ENCODE measurements around the gene MYH7B. TPM values are rescaled to one million over a fixed set of nuclear protein-coding genes. Genes with fewer than 3 reads are reported as not detected.

Gene MYH7B
- total RNA-seq, 1 donor from 2014 or later, result 1.3 TPM

- H3K27me3 Mint-ChIP-seq (ENCODE audit: low read depth), result no peaks in the 10 kb centered on the region
- peaks cover 21% of the 10 kb centered on the region for H3K4me1 Mint-ChIP-seq
- DNase-seq (ENCODE audit: low spot score in 2 of 2, unreplicated experiment in 2 of 2), result no peak
- no peak overlapping the region for H3K27ac Mint-ChIP-seq
- H3K36me3 Mint-ChIP-seq, result peaks cover 28% of the 10 kb centered on the region
- H3K9me3 Mint-ChIP-seq, result no peaks in the 10 kb centered on the region
- TF ChIP-seq CTCF (IDR thresholded peaks at IDR 0.05; ENCODE audit: unreplicated experiment), result no peak
- no peak overlapping the region for H3K4me3 Mint-ChIP-seq
Observed at GRCh38 chr20:34925341-34925740, 30.3 kb upstream of the MYH7B start.

GRCh38 chr20:34925981-34926380, 29.7 kb upstream of the MYH7B start:
- Mint-ChIP-seq H3K4me1 (peaks cover 21% of the 10 kb centered on the region), H3K36me3 (peaks cover 30% of the 10 kb centered on the region), H3K27me3 (ENCODE audit: low read depth) (no peaks in the 10 kb centered on the region), H3K4me3 (no peak overlapping the region), H3K27ac (peak overlapping the region; percentile 3), H3K9me3 (no peaks in the 10 kb centered on the region)
- no peak for TF ChIP-seq CTCF (IDR thresholded peaks at IDR 0.05; ENCODE audit: unreplicated experiment)
- no peak for DNase-seq (ENCODE audit: low spot score in 2 of 2, unreplicated experiment in 2 of 2)

DNA sequence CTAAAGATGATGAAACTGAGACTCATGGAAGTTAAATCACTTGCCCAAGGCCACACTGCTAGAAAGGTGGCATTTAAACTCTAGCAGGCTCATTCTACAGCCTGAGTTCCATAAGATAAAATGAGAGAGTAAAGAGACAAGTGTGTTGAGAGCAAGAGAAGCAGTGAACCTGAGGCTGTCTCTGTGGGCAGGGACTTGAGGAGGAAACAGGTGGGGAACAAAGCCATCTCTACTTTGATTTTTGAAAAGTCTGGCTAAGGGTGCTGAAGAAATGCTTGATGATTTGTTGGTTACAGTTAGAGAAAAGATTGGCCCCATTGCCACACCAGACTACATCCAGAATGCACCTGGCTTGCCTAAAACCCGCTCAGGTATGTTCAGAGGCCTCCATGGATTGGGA, 29.1 kb upstream of the MYH7B start:
- Mint-ChIP-seq H3K4me3 (no peak overlapping the region), H3K27ac (peak overlapping the region; percentile 73), H3K36me3 (peaks cover 31% of the 10 kb centered on the region), H3K4me1 (peaks cover 21% of the 10 kb centered on the region), H3K27me3 (ENCODE audit: low read depth) (no peaks in the 10 kb centered on the region), H3K9me3 (no peaks in the 10 kb centered on the region)
- no peak for TF ChIP-seq CTCF (IDR thresholded peaks at IDR 0.05; ENCODE audit: unreplicated experiment)
- DNase-seq (ENCODE audit: low spot score in 2 of 2, unreplicated experiment in 2 of 2), result no peak

- Mint-ChIP-seq H3K4me3 (no peak overlapping the region), H3K4me1 (peaks cover 21% of the 10 kb centered on the region), H3K27ac (peak overlapping the region; percentile 73), H3K9me3 (no peaks in the 10 kb centered on the region), H3K36me3 (peaks cover 36% of the 10 kb centered on the region), H3K27me3 (ENCODE audit: low read depth) (no peaks in the 10 kb centered on the region)
- no peak for DNase-seq (ENCODE audit: low spot score in 2 of 2, unreplicated experiment in 2 of 2)
- no peak for TF ChIP-seq CTCF (IDR thresholded peaks at IDR 0.05; ENCODE audit: unreplicated experiment)
Observed at GRCh38 chr20:34927736-34928135, 27.9 kb upstream of the MYH7B start.

DNA sequence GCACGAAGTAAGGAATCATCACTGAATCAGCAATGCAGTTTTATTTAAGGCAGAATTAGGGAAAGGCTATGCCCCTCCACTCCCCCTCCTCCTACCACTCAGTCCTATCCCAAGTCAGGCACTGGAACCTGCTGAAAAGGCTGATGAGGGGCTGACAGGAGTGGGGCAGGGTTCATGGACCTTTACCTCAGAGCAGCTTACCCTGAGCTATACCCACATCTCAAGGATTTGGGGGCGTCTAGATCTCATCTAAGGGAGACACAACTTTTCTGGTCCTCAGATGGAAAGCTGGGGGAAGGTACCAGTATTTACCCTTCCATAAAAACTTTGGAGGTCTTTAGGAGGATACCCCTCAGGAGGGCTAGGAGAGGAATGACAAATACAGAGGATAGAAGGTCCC, 27.3 kb upstream of the MYH7B start:
- H3K36me3 Mint-ChIP-seq, result peaks cover 40% of the 10 kb centered on the region
- no peaks in the 10 kb centered on the region for H3K9me3 Mint-ChIP-seq
- no peak for DNase-seq (ENCODE audit: low spot score in 2 of 2, unreplicated experiment in 2 of 2)
- no peaks in the 10 kb centered on the region for H3K27me3 Mint-ChIP-seq (ENCODE audit: low read depth)
- H3K4me3 Mint-ChIP-seq, result no peak overlapping the region
- no peak for TF ChIP-seq CTCF (IDR thresholded peaks at IDR 0.05; ENCODE audit: unreplicated experiment)
- peaks cover 21% of the 10 kb centered on the region for H3K4me1 Mint-ChIP-seq
- H3K27ac Mint-ChIP-seq, result peak overlapping the region; percentile 73

DNA sequence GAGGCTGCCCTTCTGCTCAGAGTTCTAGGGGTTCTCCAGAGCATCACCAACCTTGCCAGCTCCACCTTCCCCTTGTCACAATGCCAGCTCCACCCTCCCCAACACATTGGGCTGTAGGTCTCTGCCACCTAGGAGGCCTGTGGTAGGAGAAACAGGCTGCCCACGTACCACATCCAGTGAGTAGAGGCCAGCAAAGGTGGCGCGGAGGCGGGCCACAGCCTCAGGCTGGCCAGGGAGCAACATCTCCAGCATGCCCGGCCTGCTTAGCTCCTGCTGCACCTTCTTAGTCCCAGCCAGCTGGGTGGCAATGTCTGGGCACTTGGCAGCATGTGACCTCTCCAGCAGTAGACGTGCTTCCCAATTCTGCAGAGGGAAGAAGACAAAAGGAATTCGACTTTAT, 23.9 kb upstream of the MYH7B start:
- Mint-ChIP-seq H3K4me3 (no peak overlapping the region), H3K4me1 (peaks cover 14% of the 10 kb centered on the region), H3K27ac (no peak overlapping the region), H3K9me3 (no peaks in the 10 kb centered on the region), H3K27me3 (ENCODE audit: low read depth) (no peaks in the 10 kb centered on the region), H3K36me3 (peaks cover 49% of the 10 kb centered on the region)
- TF ChIP-seq CTCF (IDR thresholded peaks at IDR 0.05; ENCODE audit: unreplicated experiment), result no peak
- no peak for DNase-seq (ENCODE audit: low spot score in 2 of 2, unreplicated experiment in 2 of 2)
